ENCODE results near the gene BID.

Gene BID

GRCh38 chr22:17810570-17811116 lies 36.4 kb upstream of the BID start:
- H3K27ac ChIP-seq (replicated peaks): no peak overlapping the region
- DNase-seq (ENCODE audit: low read depth in 1 of 2, low spot score in 1 of 2): no peak
- no peak for TF ChIP-seq POLR2AphosphoS5 (IDR thresholded peaks at IDR 0.05; ENCODE audit: low read depth)
- TF ChIP-seq, protein P1, sequence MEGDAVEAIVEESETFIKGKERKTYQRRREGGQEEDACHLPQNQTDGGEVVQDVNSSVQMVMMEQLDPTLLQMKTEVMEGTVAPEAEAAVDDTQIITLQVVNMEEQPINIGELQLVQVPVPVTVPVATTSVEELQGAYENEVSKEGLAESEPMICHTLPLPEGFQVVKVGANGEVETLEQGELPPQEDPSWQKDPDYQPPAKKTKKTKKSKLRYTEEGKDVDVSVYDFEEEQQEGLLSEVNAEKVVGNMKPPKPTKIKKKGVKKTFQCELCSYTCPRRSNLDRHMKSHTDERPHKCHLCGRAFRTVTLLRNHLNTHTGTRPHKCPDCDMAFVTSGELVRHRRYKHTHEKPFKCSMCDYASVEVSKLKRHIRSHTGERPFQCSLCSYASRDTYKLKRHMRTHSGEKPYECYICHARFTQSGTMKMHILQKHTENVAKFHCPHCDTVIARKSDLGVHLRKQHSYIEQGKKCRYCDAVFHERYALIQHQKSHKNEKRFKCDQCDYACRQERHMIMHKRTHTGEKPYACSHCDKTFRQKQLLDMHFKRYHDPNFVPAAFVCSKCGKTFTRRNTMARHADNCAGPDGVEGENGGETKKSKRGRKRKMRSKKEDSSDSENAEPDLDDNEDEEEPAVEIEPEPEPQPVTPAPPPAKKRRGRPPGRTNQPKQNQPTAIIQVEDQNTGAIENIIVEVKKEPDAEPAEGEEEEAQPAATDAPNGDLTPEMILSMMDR (IDR thresholded peaks at IDR 0.05; ENCODE audit: insufficient read depth, low read length): no peak
- no peak for TF ChIP-seq GABPA (IDR thresholded peaks at IDR 0.05; ENCODE audit: low read depth)
- no peak for TF ChIP-seq SPI1 (IDR thresholded peaks at IDR 0.05; ENCODE audit: borderline replicate concordance, low read depth)
- TF ChIP-seq, protein P2, sequence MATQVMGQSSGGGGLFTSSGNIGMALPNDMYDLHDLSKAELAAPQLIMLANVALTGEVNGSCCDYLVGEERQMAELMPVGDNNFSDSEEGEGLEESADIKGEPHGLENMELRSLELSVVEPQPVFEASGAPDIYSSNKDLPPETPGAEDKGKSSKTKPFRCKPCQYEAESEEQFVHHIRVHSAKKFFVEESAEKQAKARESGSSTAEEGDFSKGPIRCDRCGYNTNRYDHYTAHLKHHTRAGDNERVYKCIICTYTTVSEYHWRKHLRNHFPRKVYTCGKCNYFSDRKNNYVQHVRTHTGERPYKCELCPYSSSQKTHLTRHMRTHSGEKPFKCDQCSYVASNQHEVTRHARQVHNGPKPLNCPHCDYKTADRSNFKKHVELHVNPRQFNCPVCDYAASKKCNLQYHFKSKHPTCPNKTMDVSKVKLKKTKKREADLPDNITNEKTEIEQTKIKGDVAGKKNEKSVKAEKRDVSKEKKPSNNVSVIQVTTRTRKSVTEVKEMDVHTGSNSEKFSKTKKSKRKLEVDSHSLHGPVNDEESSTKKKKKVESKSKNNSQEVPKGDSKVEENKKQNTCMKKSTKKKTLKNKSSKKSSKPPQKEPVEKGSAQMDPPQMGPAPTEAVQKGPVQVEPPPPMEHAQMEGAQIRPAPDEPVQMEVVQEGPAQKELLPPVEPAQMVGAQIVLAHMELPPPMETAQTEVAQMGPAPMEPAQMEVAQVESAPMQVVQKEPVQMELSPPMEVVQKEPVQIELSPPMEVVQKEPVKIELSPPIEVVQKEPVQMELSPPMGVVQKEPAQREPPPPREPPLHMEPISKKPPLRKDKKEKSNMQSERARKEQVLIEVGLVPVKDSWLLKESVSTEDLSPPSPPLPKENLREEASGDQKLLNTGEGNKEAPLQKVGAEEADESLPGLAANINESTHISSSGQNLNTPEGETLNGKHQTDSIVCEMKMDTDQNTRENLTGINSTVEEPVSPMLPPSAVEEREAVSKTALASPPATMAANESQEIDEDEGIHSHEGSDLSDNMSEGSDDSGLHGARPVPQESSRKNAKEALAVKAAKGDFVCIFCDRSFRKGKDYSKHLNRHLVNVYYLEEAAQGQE (IDR thresholded peaks at IDR 0.05; ENCODE audit: insufficient replicate concordance, low read depth): no peak
- no peak overlapping the region for H3K4me3 ChIP-seq (replicated peaks; ENCODE audit: insufficient read depth, low read length)
- H3K27me3 ChIP-seq (ENCODE audit: insufficient read depth, poor library complexity, severe bottlenecking): no peaks in the 10 kb centered on the region

DNA sequence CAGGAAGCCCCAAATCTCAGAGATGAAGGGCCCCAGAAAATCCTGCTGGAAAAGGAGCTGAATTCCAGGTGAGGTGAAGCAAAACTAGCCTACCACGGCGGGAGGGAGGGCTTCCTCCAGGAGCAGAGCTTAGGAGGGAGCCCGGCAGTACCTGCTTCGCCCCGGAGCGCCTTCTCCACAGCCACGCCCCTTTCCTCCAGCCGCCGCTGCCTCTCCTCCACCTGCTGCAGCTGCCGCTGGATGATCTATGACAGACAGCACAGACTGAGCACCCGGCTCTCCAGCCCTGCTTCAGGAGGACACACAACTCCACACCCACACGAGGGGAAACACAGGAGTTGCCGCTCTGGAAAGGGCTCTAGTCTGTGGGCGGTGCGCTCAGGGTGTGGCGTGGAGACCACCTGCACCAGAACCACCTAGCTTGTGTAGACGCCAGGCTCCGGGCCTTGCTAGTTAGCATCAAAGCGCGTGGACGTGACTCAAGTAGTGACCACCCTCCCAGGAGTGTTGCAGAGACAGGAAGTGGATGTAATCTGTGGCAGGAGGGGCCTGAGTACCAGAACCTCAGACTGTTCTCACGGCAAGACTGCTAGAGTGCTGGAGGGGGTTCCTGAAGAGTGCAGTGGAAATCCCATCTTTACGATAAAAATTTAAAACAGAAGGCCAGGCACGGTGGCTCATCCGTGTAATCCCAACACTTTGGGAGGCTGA lies 34.6 kb upstream of the BID start:
- no peak for DNase-seq (ENCODE audit: low read depth in 1 of 2, low spot score in 1 of 2)
- no peak overlapping the region for H3K4me3 ChIP-seq (replicated peaks; ENCODE audit: insufficient read depth, low read length)
- H3K27ac ChIP-seq (replicated peaks): no peak overlapping the region
- H3K27me3 ChIP-seq (ENCODE audit: insufficient read depth, poor library complexity, severe bottlenecking): no peaks in the 10 kb centered on the region
- TF ChIP-seq GABPA (IDR thresholded peaks at IDR 0.05; ENCODE audit: low read depth) (no peak), SPI1 (IDR thresholded peaks at IDR 0.05; ENCODE audit: borderline replicate concordance, low read depth) (no peak), POLR2AphosphoS5 (IDR thresholded peaks at IDR 0.05; ENCODE audit: low read depth) (no peak)
- TF ChIP-seq, protein P1 (IDR thresholded peaks at IDR 0.05; ENCODE audit: insufficient read depth, low read length): no peak
- TF ChIP-seq, protein P2 (IDR thresholded peaks at IDR 0.05; ENCODE audit: insufficient replicate concordance, low read depth): no peak

GRCh38 chr22:17807578-17808410 lies 33.5 kb upstream of the BID start:
- Histone ChIP-seq H3K27ac (replicated peaks) (no peak overlapping the region), H3K4me3 (replicated peaks; ENCODE audit: insufficient read depth, low read length) (no peak overlapping the region), H3K27me3 (ENCODE audit: insufficient read depth, poor library complexity, severe bottlenecking) (no peaks in the 10 kb centered on the region)
- no peak for DNase-seq (ENCODE audit: low read depth in 1 of 2, low spot score in 1 of 2)
- TF ChIP-seq, protein P1 (IDR thresholded peaks at IDR 0.05; ENCODE audit: insufficient read depth, low read length): no peak
- TF ChIP-seq POLR2AphosphoS5 (IDR thresholded peaks at IDR 0.05; ENCODE audit: low read depth) (no peak), SPI1 (IDR thresholded peaks at IDR 0.05; ENCODE audit: borderline replicate concordance, low read depth) (no peak), GABPA (IDR thresholded peaks at IDR 0.05; ENCODE audit: low read depth) (no peak)
- TF ChIP-seq, protein P2 (IDR thresholded peaks at IDR 0.05; ENCODE audit: insufficient replicate concordance, low read depth): no peak
